Neural progenitor cell (in vitro differentiated cells): ENCODE results near the gene NUAK2. TPM values are rescaled to one million over a fixed set of nuclear protein-coding genes. Genes with fewer than 3 reads are reported as not detected.

Source experiments
- DNase-seq: peaks from one replicate; pipeline ENCODE4 v3.0.0-alpha.2; 2016; ENCODE audit warnings: low spot score
- H2AFZ ChIP-seq: fragments of 200-600 bp; sonication (generic); replicated peaks from 2 replicates; pipeline ENCODE4 v1.6.1; 2016; ENCODE audit warnings: antibody characterized with exemption
- H3F3A ChIP-seq: fragments of 200-600 bp; sonication (generic); 2 replicates; pipeline ENCODE4 v1.6.1; 2016; ENCODE audit warnings: antibody characterized with exemption, low read depth
- H3K27ac ChIP-seq: fragments of 200-600 bp; sonication (generic); 2 replicates; pipeline ENCODE4 v1.5.1; 2016; ENCODE audit warnings: mild to moderate bottlenecking
- H3K27me3 ChIP-seq: fragments of 200-600 bp; sonication (generic); 2 replicates; pipeline ENCODE4 v1.6.1; 2016; ENCODE audit warnings: mild to moderate bottlenecking, moderate library complexity
- H3K36me3 ChIP-seq: fragments of 200-600 bp; sonication (generic); 2 replicates; pipeline ENCODE4 v1.5.1; 2016
- H3K4me1 ChIP-seq: fragments of 200-600 bp; sonication (generic); 2 replicates; pipeline ENCODE4 v1.6.1; 2016; ENCODE audit warnings: mixed run types
- H3K4me2 ChIP-seq: fragments of 200-600 bp; sonication (generic); 2 replicates; pipeline ENCODE4 v1.6.1; 2016
- H3K4me3 ChIP-seq: fragments of 200-600 bp; sonication (generic); 2 replicates; pipeline ENCODE4 v1.5.1; 2016
- H3K79me2 ChIP-seq: fragments of 200-600 bp; sonication (generic); 2 replicates; pipeline ENCODE4 v1.6.1; 2016; ENCODE audit warnings: low read depth
- H3K9ac ChIP-seq: fragments of 200-600 bp; sonication (generic); 2 replicates; pipeline ENCODE4 v1.6.1; 2016
- H3K9me3 ChIP-seq: fragments of 200-600 bp; sonication (generic); 2 replicates; pipeline ENCODE4 v1.5.1; 2016; ENCODE audit warnings: low read depth
- H4K20me1 ChIP-seq: fragments of 200-600 bp; sonication (generic); 2 replicates; pipeline ENCODE4 v1.6.1; 2016; ENCODE audit warnings: low read depth
- H3K27ac Mint-ChIP-seq: 3 replicates; pipeline ENCODE4 v1.8.0; 2021; ENCODE audit warnings: mixed read lengths
- H3K27me3 Mint-ChIP-seq: 2 replicates; pipeline ENCODE4 v1.8.0; 2022; ENCODE audit warnings: low read depth, mild to moderate bottlenecking, inconsistent platforms, moderate library complexity, mixed read lengths; ENCODE audit not compliant: insufficient read depth
- H3K36me3 Mint-ChIP-seq: 3 replicates; pipeline ENCODE4 v1.8.0; 2021; ENCODE audit warnings: mixed read lengths
- H3K4me1 Mint-ChIP-seq: 3 replicates; pipeline ENCODE4 v1.8.0; 2021; ENCODE audit warnings: mixed read lengths
- H3K4me3 Mint-ChIP-seq: 3 replicates; pipeline ENCODE4 v1.8.0; 2021; ENCODE audit warnings: mild to moderate bottlenecking, moderate library complexity, mixed read lengths
- H3K9me3 Mint-ChIP-seq: 3 replicates; pipeline ENCODE4 v1.8.0; 2020; ENCODE audit warnings: mixed read lengths
- EZH2 ChIP-seq: fragments of 200-600 bp; sonication (generic); IDR thresholded peaks from 2 replicates; pipeline ENCODE4 v1.6.1; 2017; ENCODE audit warnings: antibody characterized with exemption, mild to moderate bottlenecking, moderate library complexity
- EZH2phosphoT487 ChIP-seq: fragments of 200-600 bp; sonication (generic); IDR thresholded peaks from 2 replicates; pipeline ENCODE4 v1.6.1; 2017; ENCODE audit warnings: antibody characterized with exemption
- total RNA-seq: library from RNA; depleted of rRNA; stranded (reverse); fragments of >200 nt; gene quantifications from 2 replicates; pipeline ENCODE4 v1.2.3, GENCODE V29; 2015; ENCODE audit warnings: low replicate concordance
- TF ChIP-seq, protein P1 (sequence below): fragments of 200-600 bp; sonication (generic); IDR thresholded peaks from 2 replicates; pipeline ENCODE4 v1.5.1; 2017; ENCODE audit warnings: antibody characterized with exemption, mild to moderate bottlenecking

The NUAK2 gene
- total RNA-seq, 1 donor from 2014 or later, result 29.4 TPM

DNA sequence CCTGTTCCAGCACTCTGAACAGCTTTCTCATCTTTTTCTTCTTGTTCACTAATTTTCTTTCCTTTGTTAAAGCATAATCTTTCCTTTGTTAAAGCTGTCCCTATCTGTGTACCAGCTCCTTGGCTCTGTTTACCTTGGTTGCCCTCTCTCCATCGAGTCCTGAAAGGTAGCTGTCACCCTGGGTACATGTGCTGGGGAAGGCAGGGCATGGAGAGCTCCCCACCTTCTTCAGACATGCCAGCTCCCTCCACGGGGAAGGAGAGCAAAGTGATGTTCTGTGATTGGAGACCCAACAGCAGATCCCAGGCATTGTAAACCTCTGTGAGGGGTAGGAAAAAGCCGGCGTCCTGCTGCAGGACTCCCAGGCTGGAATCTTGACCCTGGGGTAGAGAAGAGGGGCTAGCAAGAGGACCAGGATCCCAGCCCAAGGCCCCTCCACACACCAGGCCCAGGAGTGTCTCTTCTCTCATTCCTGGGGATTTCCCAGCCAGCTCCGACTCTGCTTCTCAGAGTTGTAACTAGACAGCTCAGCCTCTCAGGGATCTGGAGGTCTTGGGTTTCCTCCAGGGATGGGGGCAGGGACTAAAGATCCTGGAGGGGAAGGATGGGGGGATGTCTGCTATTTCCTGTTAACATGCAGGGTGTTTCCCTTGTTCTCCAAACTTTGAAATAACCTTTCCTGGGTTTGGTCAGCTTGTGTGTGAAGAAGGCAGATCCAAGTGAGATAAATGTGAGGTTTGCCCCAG, 59.4 kb downstream of the NUAK2 start:
- peaks cover 25% of the 10 kb centered on the region for H3K4me1 Mint-ChIP-seq
- no peaks in the 10 kb centered on the region for H3K9me3 Mint-ChIP-seq
- H3K27ac Mint-ChIP-seq, result peak overlapping the region; percentile 85
- Histone ChIP-seq H3F3A (peaks cover 3% of the 10 kb centered on the region), H3K79me2 (no peaks in the 10 kb centered on the region), H3K36me3 (no peaks in the 10 kb centered on the region), H3K27ac (no peak overlapping the region), H3K4me3 (no peak overlapping the region), H3K4me2 (peak overlapping the region; percentile 7), H3K9me3 (no peaks in the 10 kb centered on the region), H4K20me1 (peaks cover 9% of the 10 kb centered on the region), H2AFZ (no peak overlapping the region), H3K4me1 (peaks cover 31% of the 10 kb centered on the region), H3K9ac (no peak overlapping the region), H3K27me3 (no peaks in the 10 kb centered on the region)
- H3K4me3 Mint-ChIP-seq, result no peak overlapping the region
- no peak for TF ChIP-seq EZH2
- TF ChIP-seq EZH2phosphoT487, result no peak
- TF ChIP-seq, protein P1, sequence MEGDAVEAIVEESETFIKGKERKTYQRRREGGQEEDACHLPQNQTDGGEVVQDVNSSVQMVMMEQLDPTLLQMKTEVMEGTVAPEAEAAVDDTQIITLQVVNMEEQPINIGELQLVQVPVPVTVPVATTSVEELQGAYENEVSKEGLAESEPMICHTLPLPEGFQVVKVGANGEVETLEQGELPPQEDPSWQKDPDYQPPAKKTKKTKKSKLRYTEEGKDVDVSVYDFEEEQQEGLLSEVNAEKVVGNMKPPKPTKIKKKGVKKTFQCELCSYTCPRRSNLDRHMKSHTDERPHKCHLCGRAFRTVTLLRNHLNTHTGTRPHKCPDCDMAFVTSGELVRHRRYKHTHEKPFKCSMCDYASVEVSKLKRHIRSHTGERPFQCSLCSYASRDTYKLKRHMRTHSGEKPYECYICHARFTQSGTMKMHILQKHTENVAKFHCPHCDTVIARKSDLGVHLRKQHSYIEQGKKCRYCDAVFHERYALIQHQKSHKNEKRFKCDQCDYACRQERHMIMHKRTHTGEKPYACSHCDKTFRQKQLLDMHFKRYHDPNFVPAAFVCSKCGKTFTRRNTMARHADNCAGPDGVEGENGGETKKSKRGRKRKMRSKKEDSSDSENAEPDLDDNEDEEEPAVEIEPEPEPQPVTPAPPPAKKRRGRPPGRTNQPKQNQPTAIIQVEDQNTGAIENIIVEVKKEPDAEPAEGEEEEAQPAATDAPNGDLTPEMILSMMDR, result no peak
- H3K36me3 Mint-ChIP-seq, result no peaks in the 10 kb centered on the region
- no peak for DNase-seq
- H3K27me3 Mint-ChIP-seq, result no peaks in the 10 kb centered on the region

DNA sequence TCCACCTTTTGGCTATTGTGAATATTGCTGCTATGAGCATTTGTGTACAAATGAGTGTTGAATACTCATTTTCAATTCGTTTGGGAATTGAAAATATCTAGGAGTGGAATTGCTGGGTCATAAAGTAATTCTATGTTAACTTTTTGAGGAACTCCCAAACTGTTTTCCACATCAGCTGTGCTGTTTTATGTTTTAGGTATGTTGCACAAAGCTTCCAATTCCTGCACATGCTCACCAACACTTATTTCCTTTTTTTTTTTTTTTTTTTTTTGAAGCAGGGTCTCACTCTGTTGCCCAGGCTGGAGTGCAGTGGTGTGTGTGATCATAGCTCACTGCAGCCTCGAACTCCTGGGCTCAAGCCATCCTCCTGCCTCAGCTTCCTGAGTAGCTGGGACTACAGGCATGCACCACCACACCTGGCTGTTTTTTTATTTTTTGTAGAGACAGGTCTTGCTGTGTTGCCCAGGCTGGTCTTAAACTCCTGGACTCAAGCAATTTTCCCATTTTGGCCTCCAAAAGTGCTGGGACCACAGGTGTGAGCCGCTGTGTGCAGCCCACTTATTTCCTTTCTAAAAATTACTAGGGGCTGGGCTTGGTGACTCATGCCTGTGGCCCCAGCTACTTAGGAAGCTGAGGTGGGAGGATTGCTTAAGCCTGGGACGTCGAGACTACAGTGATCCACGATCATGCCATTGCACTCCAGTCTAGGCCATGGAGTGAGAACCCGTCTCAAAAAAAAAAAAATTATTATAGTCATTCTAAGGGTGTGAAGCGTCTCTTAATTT, 60.4 kb downstream of the NUAK2 start:
- Mint-ChIP-seq H3K27ac (no peak overlapping the region), H3K4me3 (no peak overlapping the region), H3K27me3 (no peaks in the 10 kb centered on the region), H3K9me3 (no peaks in the 10 kb centered on the region), H3K4me1 (peaks cover 23% of the 10 kb centered on the region), H3K36me3 (no peaks in the 10 kb centered on the region)
- Histone ChIP-seq H3F3A (peaks cover 3% of the 10 kb centered on the region), H3K9me3 (no peaks in the 10 kb centered on the region), H3K79me2 (no peaks in the 10 kb centered on the region), H3K27me3 (no peaks in the 10 kb centered on the region), H3K27ac (no peak overlapping the region), H3K4me2 (no peak overlapping the region), H4K20me1 (peaks cover 18% of the 10 kb centered on the region), H3K9ac (no peak overlapping the region), H2AFZ (no peak overlapping the region), H3K4me1 (peaks cover 31% of the 10 kb centered on the region), H3K4me3 (no peak overlapping the region), H3K36me3 (no peaks in the 10 kb centered on the region)
- no peak for DNase-seq
- TF ChIP-seq, protein P1, result no peak
- TF ChIP-seq EZH2phosphoT487, result no peak
- TF ChIP-seq EZH2, result no peak

DNA sequence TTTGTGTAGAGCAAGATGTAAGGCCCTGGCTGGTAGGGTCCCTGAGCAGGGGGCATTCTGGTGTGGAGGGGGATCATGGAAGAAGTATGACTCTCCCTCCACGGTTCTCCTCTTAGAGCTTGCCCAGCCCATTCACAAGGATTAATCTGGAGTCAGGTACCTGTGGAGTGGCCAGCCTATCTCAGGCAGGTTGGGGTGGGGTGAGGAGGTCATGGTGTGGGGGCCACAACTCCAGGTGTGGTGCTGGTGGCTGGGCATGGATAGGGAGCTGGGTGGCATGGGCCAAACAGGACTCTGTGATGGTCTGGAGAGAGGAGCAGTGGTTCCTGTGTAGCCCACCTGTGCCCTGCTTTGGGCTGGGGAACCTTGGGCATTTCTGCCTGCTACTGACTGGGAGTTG, 61.5 kb downstream of the NUAK2 start:
- Histone ChIP-seq H3K36me3 (no peaks in the 10 kb centered on the region), H3K27ac (no peak overlapping the region), H3K79me2 (no peaks in the 10 kb centered on the region), H3F3A (peaks cover 3% of the 10 kb centered on the region), H3K9me3 (no peaks in the 10 kb centered on the region), H3K4me2 (no peak overlapping the region), H3K4me3 (no peak overlapping the region), H3K27me3 (no peaks in the 10 kb centered on the region), H3K9ac (no peak overlapping the region), H4K20me1 (peaks cover 18% of the 10 kb centered on the region), H2AFZ (no peak overlapping the region), H3K4me1 (peaks cover 31% of the 10 kb centered on the region)
- no peaks in the 10 kb centered on the region for H3K36me3 Mint-ChIP-seq
- no peak for TF ChIP-seq EZH2
- TF ChIP-seq EZH2phosphoT487, result no peak
- TF ChIP-seq, protein P1, result no peak
- no peaks in the 10 kb centered on the region for H3K9me3 Mint-ChIP-seq
- H3K4me3 Mint-ChIP-seq, result no peak overlapping the region
- no peaks in the 10 kb centered on the region for H3K27me3 Mint-ChIP-seq
- DNase-seq, result no peak
- peaks cover 29% of the 10 kb centered on the region for H3K4me1 Mint-ChIP-seq
- H3K27ac Mint-ChIP-seq, result no peak overlapping the region
